ENCODE data around the gene TFAP2E.

GRCh38 chr1:35605071-35605866 lies 32.2 kb downstream of the TFAP2E start:
- TF ChIP-seq MAX (IDR thresholded peaks at IDR 0.05): no peak
- TF ChIP-seq TEAD4 (IDR thresholded peaks at IDR 0.05): no peak
- TF ChIP-seq CEBPB (IDR thresholded peaks at IDR 0.05): no peak
- no peak for TF ChIP-seq RAD21 (IDR thresholded peaks at IDR 0.05; ENCODE audit: low read depth)
- no peak for TF ChIP-seq REST (IDR thresholded peaks at IDR 0.05; ENCODE audit: low read depth)
- TF ChIP-seq YY1 (IDR thresholded peaks at IDR 0.05; ENCODE audit: low read depth): no peak
- no peak for TF ChIP-seq EGR1 (IDR thresholded peaks at IDR 0.05)

Measured in Ishikawa (cell line).